Measurements from ENCODE around the gene TST.
"Not testable (repeated sequence)": the region's sequence is repeated elsewhere in the genome, so short reads cannot be mapped to it uniquely, and the experiment has no call there.

TST gene

DNA sequence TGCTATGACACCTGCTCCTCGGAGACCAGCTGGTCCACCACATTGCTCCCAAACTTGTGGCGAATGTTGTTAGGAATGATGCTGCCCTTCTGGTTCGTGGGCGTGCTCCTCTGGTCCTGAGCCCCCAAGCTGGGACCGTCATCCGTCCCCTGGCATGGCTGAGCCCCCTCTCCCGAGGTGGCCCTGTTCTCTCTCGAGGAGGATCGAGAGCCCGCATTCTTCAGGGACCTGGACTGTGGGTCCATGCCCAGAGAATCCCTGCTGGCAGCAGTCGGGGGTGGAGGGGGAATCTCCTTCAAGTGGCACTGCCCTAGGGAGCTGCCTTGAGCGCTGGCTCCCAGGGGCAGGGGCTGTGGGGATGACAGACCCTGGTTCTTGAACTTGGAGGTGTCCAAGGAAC, 17.4 kb downstream of the TST start:
- no peaks in the 10 kb centered on the region for H3K9me3 ChIP-seq (ENCODE audit: control insufficient read depth, low read length)
- no peaks in the 10 kb centered on the region for H3K36me3 ChIP-seq (ENCODE audit: control insufficient read depth, insufficient read depth, low read length)
- H3K4me3 ChIP-seq (ENCODE audit: insufficient read depth, low read depth, low read length, poor library complexity, severe bottlenecking), result no peak overlapping the region
- no peaks in the 10 kb centered on the region for H3K4me1 ChIP-seq (ENCODE audit: control insufficient read depth, insufficient read depth, low read length, poor library complexity, severe bottlenecking)
- no peak for DNase-seq
- no peak overlapping the region for H3K27ac ChIP-seq (ENCODE audit: insufficient read depth, low read length, poor library complexity, severe bottlenecking)
- no peaks in the 10 kb centered on the region for H3K27me3 ChIP-seq (replicated peaks; ENCODE audit: control insufficient read depth, insufficient read depth, low read length, poor library complexity, severe bottlenecking)

GRCh38 chr22:37000676-37001534, 18.3 kb downstream of the TST start:
- Histone ChIP-seq H3K36me3 (ENCODE audit: control insufficient read depth, insufficient read depth, low read length) (no peaks in the 10 kb centered on the region), H3K9me3 (ENCODE audit: control insufficient read depth, low read length) (no peaks in the 10 kb centered on the region), H3K4me1 (ENCODE audit: control insufficient read depth, insufficient read depth, low read length, poor library complexity, severe bottlenecking) (no peaks in the 10 kb centered on the region), H3K4me3 (ENCODE audit: insufficient read depth, low read depth, low read length, poor library complexity, severe bottlenecking) (no peak overlapping the region), H3K27ac (ENCODE audit: insufficient read depth, low read length, poor library complexity, severe bottlenecking) (no peak overlapping the region), H3K27me3 (replicated peaks; ENCODE audit: control insufficient read depth, insufficient read depth, low read length, poor library complexity, severe bottlenecking) (no peaks in the 10 kb centered on the region)
- DNase-seq, result no peak

DNA sequence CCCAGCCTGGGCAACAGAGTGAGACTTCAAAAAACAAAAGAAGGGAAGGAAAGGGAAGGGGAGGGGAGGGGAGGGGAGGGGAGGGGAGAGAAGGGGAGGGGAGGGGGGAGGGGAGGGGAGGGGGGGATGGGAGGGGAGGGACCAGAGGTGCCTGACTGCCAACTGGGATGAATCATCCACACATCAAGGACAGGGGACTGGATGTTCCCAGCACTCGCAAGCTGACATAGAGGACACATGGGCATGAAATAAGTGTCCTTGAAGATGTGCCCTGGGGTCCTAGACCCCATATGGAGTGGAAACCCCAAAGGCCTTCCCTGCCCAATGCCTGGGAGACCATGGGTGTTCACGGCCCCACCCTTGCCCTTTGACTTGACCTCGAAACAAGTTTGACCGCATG, 19.8 kb downstream of the TST start:
- Histone ChIP-seq H3K36me3 (ENCODE audit: control insufficient read depth, insufficient read depth, low read length) (no peaks in the 10 kb centered on the region), H3K27me3 (replicated peaks; ENCODE audit: control insufficient read depth, insufficient read depth, low read length, poor library complexity, severe bottlenecking) (no peaks in the 10 kb centered on the region)
- DNase-seq, result no peak

DNA sequence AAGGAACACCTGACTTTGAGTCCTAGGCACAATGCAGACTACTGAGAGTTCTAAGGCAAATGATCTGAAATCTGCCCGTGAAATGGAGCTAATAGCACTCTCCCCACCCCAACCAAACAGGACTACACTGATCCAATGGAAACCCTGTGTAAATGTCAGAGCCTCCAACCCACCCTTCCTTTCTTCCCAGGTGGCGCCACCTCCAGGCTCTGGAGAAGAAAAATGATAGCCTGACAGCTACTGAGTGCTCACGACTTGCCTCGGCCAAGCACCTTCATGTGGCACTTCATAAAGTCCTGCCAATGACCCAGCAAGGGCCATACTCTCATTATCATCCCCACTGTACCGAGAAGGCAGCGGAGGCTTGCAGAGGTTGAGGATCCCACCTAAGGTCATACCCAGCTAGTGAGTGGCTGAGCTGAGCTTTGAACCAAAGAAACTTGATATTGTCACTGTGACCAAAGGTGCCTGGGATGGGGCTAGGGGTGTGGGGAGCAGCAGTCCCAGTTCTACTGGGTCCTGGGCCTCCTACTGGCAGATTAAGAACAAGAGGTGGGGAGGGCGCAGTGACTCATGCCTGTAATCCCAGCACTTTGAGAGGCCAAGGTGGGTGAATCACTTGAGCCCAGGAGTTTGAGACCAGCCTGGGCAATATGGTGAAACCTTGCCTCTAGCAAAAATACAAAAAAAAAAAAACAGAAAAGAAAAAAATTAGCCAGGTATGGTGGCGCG, 20.5 kb downstream of the TST start:
- H3K36me3 ChIP-seq (ENCODE audit: control insufficient read depth, insufficient read depth, low read length), result no peaks in the 10 kb centered on the region
- H3K27ac ChIP-seq (ENCODE audit: insufficient read depth, low read length, poor library complexity, severe bottlenecking), result no peak overlapping the region
- H3K27me3 ChIP-seq (replicated peaks; ENCODE audit: control insufficient read depth, insufficient read depth, low read length, poor library complexity, severe bottlenecking), result no peaks in the 10 kb centered on the region
- no peak for DNase-seq
- no peaks in the 10 kb centered on the region for H3K4me1 ChIP-seq (ENCODE audit: control insufficient read depth, insufficient read depth, low read length, poor library complexity, severe bottlenecking)
- no peak overlapping the region for H3K4me3 ChIP-seq (ENCODE audit: insufficient read depth, low read depth, low read length, poor library complexity, severe bottlenecking)
- no peaks in the 10 kb centered on the region for H3K9me3 ChIP-seq (ENCODE audit: control insufficient read depth, low read length)

More for the DNA sequence above, 19.8 kb downstream of the TST start:
- Histone ChIP-seq H3K4me3 (ENCODE audit: insufficient read depth, low read depth, low read length, poor library complexity, severe bottlenecking) (no peak overlapping the region), H3K9me3 (ENCODE audit: control insufficient read depth, low read length) (no peaks in the 10 kb centered on the region), H3K4me1 (ENCODE audit: control insufficient read depth, insufficient read depth, low read length, poor library complexity, severe bottlenecking) (no peaks in the 10 kb centered on the region), H3K27ac (ENCODE audit: insufficient read depth, low read length, poor library complexity, severe bottlenecking) (no peak overlapping the region)

DNA sequence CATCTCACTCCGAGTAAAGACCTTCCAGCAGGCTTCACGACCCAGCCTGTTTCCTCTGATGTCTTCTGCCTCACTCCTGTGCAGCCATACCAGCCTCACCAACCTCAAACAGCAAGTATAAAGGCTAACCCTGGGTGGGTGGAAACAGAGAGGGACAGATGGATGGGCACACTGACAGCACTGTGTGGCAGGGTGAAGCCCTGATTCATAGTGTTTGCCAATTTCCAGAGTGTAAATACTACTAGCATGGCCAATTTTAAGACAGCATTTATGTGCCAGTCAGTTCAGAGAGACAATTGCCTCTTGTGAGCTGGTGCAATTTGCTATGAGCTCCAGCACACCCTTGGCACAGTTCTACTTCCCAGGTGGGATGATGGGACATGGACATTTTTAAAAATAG, 21.5 kb downstream of the TST start:
- Histone ChIP-seq H3K27ac (ENCODE audit: insufficient read depth, low read length, poor library complexity, severe bottlenecking) (no peak overlapping the region), H3K9me3 (ENCODE audit: control insufficient read depth, low read length) (no peaks in the 10 kb centered on the region), H3K4me3 (ENCODE audit: insufficient read depth, low read depth, low read length, poor library complexity, severe bottlenecking) (no peak overlapping the region), H3K36me3 (ENCODE audit: control insufficient read depth, insufficient read depth, low read length) (no peaks in the 10 kb centered on the region), H3K27me3 (replicated peaks; ENCODE audit: control insufficient read depth, insufficient read depth, low read length, poor library complexity, severe bottlenecking) (no peaks in the 10 kb centered on the region), H3K4me1 (ENCODE audit: control insufficient read depth, insufficient read depth, low read length, poor library complexity, severe bottlenecking) (no peaks in the 10 kb centered on the region)
- DNase-seq, result no peak

DNA sequence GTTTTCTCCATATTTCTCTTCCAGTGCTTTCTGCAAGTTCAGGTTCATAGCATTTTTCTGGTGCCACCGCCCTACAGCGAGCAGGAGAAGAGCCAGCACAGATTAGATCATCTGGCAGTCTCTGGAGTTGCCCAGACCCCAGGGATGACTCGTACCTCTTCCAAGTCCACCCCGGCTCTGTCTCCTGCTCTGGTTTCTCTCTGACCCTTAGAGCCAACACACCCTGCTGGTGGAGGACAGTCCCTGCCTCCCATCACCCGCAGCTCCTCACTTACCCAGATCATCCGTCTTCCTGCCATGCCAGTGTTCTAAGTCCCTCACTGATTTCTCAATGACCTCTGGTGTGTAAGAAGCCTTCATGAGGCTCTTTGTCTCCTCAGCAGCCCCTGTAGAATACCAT, 28.0 kb downstream of the TST start:
- no peak for DNase-seq

DNA sequence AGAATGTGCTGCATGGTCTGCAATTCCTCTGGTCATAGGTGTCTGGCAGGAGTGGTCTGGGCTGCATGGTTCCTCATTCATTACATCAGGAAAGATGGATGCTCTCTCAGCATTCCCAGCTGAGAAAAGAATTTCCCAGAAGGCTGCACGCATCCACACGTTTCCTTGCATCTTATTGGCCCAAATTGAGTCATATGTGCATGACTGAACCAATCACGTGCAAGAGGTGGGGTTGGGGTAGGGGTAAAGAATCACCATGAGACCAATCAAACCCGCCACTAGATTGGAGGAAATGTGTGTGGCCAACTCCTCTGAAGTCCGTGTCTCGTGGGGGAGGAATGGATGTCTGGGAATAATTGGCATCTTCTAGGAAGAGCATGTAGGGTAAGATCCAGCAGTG, 28.8 kb downstream of the TST start:
- Histone ChIP-seq H3K4me1 (ENCODE audit: control insufficient read depth, insufficient read depth, low read length, poor library complexity, severe bottlenecking) (no peaks in the 10 kb centered on the region), H3K27me3 (replicated peaks; ENCODE audit: control insufficient read depth, insufficient read depth, low read length, poor library complexity, severe bottlenecking) (peaks cover 17% of the 10 kb centered on the region)
- no peak for DNase-seq

More for the DNA sequence above, 28.0 kb downstream of the TST start:
- no peaks in the 10 kb centered on the region for H3K36me3 ChIP-seq (ENCODE audit: control insufficient read depth, insufficient read depth, low read length)
- H3K27ac ChIP-seq (ENCODE audit: insufficient read depth, low read length, poor library complexity, severe bottlenecking), result no peak overlapping the region
- H3K4me3 ChIP-seq (ENCODE audit: insufficient read depth, low read depth, low read length, poor library complexity, severe bottlenecking), result no peak overlapping the region
- peaks cover 17% of the 10 kb centered on the region for H3K27me3 ChIP-seq (replicated peaks; ENCODE audit: control insufficient read depth, insufficient read depth, low read length, poor library complexity, severe bottlenecking)
- peaks cover 3% of the 10 kb centered on the region for H3K9me3 ChIP-seq (ENCODE audit: control insufficient read depth, low read length)
- no peaks in the 10 kb centered on the region for H3K4me1 ChIP-seq (ENCODE audit: control insufficient read depth, insufficient read depth, low read length, poor library complexity, severe bottlenecking)

GRCh38 chr22:36989012-36989411, 30.2 kb downstream of the TST start:
- H3K4me3 ChIP-seq (ENCODE audit: insufficient read depth, low read depth, low read length, poor library complexity, severe bottlenecking); H3K4me1 ChIP-seq (ENCODE audit: control insufficient read depth, insufficient read depth, low read length, poor library complexity, severe bottlenecking); H3K9me3 ChIP-seq (ENCODE audit: control insufficient read depth, low read length); DNase-seq; H3K27ac ChIP-seq (ENCODE audit: insufficient read depth, low read length, poor library complexity, severe bottlenecking); H3K36me3 ChIP-seq (ENCODE audit: control insufficient read depth, insufficient read depth, low read length): not testable (repeated sequence)
- peaks cover 17% of the 10 kb centered on the region for H3K27me3 ChIP-seq (replicated peaks; ENCODE audit: control insufficient read depth, insufficient read depth, low read length, poor library complexity, severe bottlenecking)

More for the DNA sequence above, 28.8 kb downstream of the TST start:
- no peak overlapping the region for H3K27ac ChIP-seq (ENCODE audit: insufficient read depth, low read length, poor library complexity, severe bottlenecking)
- H3K9me3 ChIP-seq (ENCODE audit: control insufficient read depth, low read length), result peaks cover 6% of the 10 kb centered on the region
- no peaks in the 10 kb centered on the region for H3K36me3 ChIP-seq (ENCODE audit: control insufficient read depth, insufficient read depth, low read length)
- no peak overlapping the region for H3K4me3 ChIP-seq (ENCODE audit: insufficient read depth, low read depth, low read length, poor library complexity, severe bottlenecking)

DNA sequence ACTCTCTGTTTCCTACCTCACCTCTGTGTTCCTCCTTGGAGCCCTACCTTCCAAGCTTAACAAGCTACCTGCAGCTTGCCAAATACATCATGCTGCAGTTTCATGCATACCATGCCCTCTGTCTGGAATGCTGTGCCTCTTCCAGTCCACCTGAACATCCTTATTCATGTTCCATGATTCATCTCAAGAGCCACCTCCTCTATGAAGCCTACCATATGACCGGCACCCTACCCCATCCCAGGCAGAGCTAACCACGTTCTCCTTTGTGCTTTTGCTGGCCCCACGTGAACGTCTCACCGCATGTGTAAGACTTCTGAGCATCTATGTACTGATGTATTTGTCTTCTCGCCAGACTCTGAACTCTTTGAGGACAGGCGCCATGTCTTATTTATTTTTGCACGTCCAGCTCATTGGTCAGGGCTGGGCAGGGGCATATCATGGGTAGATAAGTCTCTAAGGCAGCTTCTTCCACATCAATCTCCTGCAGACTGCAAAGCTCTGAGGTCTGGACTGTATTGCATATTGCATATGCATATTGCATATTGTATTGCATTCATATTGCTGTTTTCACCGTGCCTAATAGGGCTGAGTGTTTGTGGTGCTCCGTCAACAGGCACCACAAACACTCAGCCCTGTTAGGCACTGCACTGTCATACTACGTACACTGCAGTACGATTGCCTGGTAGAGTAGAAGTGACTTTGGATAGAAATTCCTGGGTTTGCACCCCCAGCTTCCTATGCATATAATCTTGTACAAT, 31.0 kb downstream of the TST start:
- no peak for DNase-seq
- Histone ChIP-seq H3K27ac (ENCODE audit: insufficient read depth, low read length, poor library complexity, severe bottlenecking) (no peak overlapping the region), H3K4me1 (ENCODE audit: control insufficient read depth, insufficient read depth, low read length, poor library complexity, severe bottlenecking) (no peaks in the 10 kb centered on the region), H3K36me3 (ENCODE audit: control insufficient read depth, insufficient read depth, low read length) (no peaks in the 10 kb centered on the region), H3K9me3 (ENCODE audit: control insufficient read depth, low read length) (peaks cover 6% of the 10 kb centered on the region), H3K27me3 (replicated peaks; ENCODE audit: control insufficient read depth, insufficient read depth, low read length, poor library complexity, severe bottlenecking) (peaks cover 20% of the 10 kb centered on the region), H3K4me3 (ENCODE audit: insufficient read depth, low read depth, low read length, poor library complexity, severe bottlenecking) (no peak overlapping the region)
